SJSA1 (cell line): ENCODE results near the gene TENM3. TPM values are rescaled to one million over a fixed set of nuclear protein-coding genes. Genes with fewer than 3 reads are reported as not detected.
"Not testable (repeated sequence)": the region's sequence is repeated elsewhere in the genome, so short reads cannot be mapped to it uniquely, and the experiment has no call there.

Experiments
- DNase-seq, 2 experiments: peaks; one replicate each; pipeline ENCODE4 v3.0.0-alpha.2; 2015 to 2020; ENCODE audit warnings: low spot score in 2 of 2, low read depth in 1 of 2
- H3K27ac ChIP-seq: fragments of 250-450 bp; sonication (Bioruptor Pico); 2 replicates; pipeline ENCODE4 v1.5.1; 2020; ENCODE audit warnings: mild to moderate bottlenecking, moderate library complexity
- H3K27me3 ChIP-seq: fragments of 250-450 bp; sonication (Bioruptor Pico); replicated peaks from 2 replicates; pipeline ENCODE4 v1.5.1; 2020; ENCODE audit warnings: mild to moderate bottlenecking, moderate library complexity
- H3K36me3 ChIP-seq: fragments of 250-450 bp; sonication (Bioruptor Pico); 2 replicates; pipeline ENCODE4 v1.5.1; 2020; ENCODE audit warnings: mild to moderate bottlenecking
- H3K4me1 ChIP-seq: fragments of 250-450 bp; sonication (Bioruptor Pico); replicated peaks from 2 replicates; pipeline ENCODE4 v1.6.1; 2021; ENCODE audit warnings: mild to moderate bottlenecking
- H3K4me3 ChIP-seq: fragments of 250-450 bp; sonication (Bioruptor Pico); 2 replicates; pipeline ENCODE4 v1.5.1; 2020; ENCODE audit warnings: mild to moderate bottlenecking
- H3K9me3 ChIP-seq: fragments of 250-450 bp; sonication (Bioruptor Pico); replicated peaks from 2 replicates; pipeline ENCODE4 v1.5.1; 2020; ENCODE audit warnings: mild to moderate bottlenecking
- total RNA-seq: library from RNA; depleted of rRNA; stranded (reverse); fragments of >200 nt; shearing (Covaris generic); gene quantifications from 2 replicates; pipeline ENCODE4 v1.2.3, GENCODE V29; 2014; rRNA removed

TENM3 gene
- total RNA-seq: 42.6 and 90.5 TPM in 2 replicates

DNA sequence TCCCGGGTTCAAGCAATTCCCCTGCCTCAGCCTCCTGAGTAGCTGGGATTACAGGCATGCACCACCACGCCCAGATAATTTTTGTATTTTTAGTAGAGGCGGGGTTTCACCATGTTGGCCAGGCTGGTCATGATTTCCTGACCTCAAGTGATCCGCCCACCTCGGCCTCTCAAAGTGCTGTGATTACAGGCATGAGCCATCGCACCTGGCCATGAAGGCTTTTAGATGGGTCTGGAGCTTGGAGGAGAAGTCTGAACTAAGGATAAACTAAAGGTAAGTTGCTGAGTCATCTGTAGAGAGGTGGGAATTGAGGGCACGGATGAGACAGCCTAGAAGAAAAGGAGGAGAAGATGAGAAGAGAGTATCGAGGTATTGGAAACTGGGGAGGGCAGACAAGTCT lies at the start of gene TENM3:
Gene TENM3 (plus strand): TSS at position 199 of the 400 bp plus-strand sequence. CDS start 80,619 bp downstream, outside the sequence.
- H3K9me3 ChIP-seq, H3K4me3 ChIP-seq, H3K36me3 ChIP-seq, H3K27me3 ChIP-seq: not testable (repeated sequence)
- Histone ChIP-seq H3K4me1 (peaks cover 72% of the 10 kb centered on the region), H3K27ac (peak within 1 kb of the TSS; percentile 91)
- DNase-seq: peak in 1 of 2 experiments; percentile 11

DNA sequence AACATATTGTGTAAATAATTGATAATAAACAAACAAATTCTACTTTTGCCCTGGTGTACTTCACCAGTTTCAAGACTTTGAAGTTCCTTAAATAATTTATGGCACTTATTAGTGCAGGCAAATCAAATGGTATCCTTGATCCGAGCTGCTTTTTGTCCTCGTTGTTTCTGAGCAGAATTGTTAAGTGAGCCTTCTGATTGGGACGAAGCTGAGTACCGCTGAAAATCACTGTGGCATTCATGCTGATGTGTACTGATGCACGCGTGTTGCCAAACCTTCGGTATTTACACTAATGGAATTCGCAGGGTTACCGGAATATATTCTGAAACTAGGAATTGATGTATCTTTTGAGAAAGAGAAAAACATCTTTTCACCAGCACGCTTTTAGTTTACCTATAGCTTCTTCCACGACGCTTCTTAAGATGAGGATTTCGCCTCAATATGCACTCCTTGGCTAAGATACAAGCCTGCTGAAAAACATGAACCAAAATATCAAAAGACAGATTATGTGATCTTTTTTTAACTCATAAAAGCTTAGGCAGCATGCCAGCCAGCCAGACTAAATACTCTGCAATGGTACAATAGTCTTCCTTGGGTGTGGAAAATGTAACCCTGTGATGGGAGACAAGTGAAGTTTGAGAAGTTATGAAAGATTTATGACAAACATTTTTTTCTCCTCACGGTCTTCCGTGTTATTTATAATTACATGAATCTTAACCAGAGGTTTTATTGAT lies 48.9 kb upstream of the TENM3 start:
- Histone ChIP-seq H3K27ac (no peak overlapping the region), H3K4me1 (peaks cover 44% of the 10 kb centered on the region), H3K9me3 (no peaks in the 10 kb centered on the region), H3K36me3 (no peaks in the 10 kb centered on the region), H3K4me3 (no peak overlapping the region), H3K27me3 (no peaks in the 10 kb centered on the region)
- DNase-seq: no peak

GRCh38 chr4:182197611-182198010 lies 45.6 kb upstream of the TENM3 start:
- H3K27ac ChIP-seq: no peak overlapping the region
- H3K4me1 ChIP-seq: peaks cover 17% of the 10 kb centered on the region
- no peaks in the 10 kb centered on the region for H3K27me3 ChIP-seq
- no peak for DNase-seq
- H3K36me3 ChIP-seq: no peaks in the 10 kb centered on the region
- no peaks in the 10 kb centered on the region for H3K9me3 ChIP-seq
- H3K4me3 ChIP-seq: no peak overlapping the region

DNA sequence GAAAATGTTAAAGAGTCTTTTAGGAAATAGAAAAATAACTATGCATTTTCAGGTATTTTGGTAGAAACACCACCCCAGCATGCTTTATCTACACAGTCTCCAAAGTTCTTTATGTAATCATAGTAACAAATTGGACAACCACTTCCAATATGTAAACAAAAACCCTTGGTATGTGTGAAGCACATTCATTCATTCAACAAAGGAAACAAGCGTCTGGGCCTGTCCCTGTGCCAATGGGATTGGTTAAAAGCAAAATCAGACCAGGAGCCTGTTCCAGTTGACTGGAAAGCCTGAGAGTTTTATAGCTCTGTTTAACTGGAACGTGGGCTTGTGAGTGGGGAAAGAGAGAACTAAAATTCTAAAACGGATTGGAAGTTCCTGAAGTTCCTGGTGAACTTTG lies 41.3 kb upstream of the TENM3 start:
- H3K27me3 ChIP-seq: no peaks in the 10 kb centered on the region
- no peaks in the 10 kb centered on the region for H3K9me3 ChIP-seq
- no peak for DNase-seq
- H3K4me3 ChIP-seq: no peak overlapping the region
- no peak overlapping the region for H3K27ac ChIP-seq
- no peaks in the 10 kb centered on the region for H3K36me3 ChIP-seq
- peaks cover 18% of the 10 kb centered on the region for H3K4me1 ChIP-seq

GRCh38 chr4:182202650-182203049 lies 40.6 kb upstream of the TENM3 start:
- Histone ChIP-seq H3K9me3 (no peaks in the 10 kb centered on the region), H3K27ac (no peak overlapping the region), H3K36me3 (no peaks in the 10 kb centered on the region), H3K4me1 (peaks cover 26% of the 10 kb centered on the region), H3K27me3 (no peaks in the 10 kb centered on the region), H3K4me3 (no peak overlapping the region)
- no peak for DNase-seq

- Histone ChIP-seq H3K4me3 (no peak overlapping the region), H3K36me3 (no peaks in the 10 kb centered on the region)
Measured at GRCh38 chr4:182203872-182204411, 39.3 kb upstream of the TENM3 start.

GRCh38 chr4:182205306-182205705 lies 37.9 kb upstream of the TENM3 start:
- no peak overlapping the region for H3K27ac ChIP-seq

More at GRCh38 chr4:182203872-182204411, 39.3 kb upstream of the TENM3 start:
- Histone ChIP-seq H3K4me1 (peaks cover 39% of the 10 kb centered on the region), H3K27me3 (no peaks in the 10 kb centered on the region), H3K27ac (no peak overlapping the region), H3K9me3 (no peaks in the 10 kb centered on the region)
- DNase-seq: no peak

GRCh38 chr4:182206266-182206665 lies 36.9 kb upstream of the TENM3 start:
- no peaks in the 10 kb centered on the region for H3K9me3 ChIP-seq
- DNase-seq: peak in 1 of 2 experiments; percentile 34
- H3K4me3 ChIP-seq: no peak overlapping the region
- no peaks in the 10 kb centered on the region for H3K27me3 ChIP-seq
- peaks cover 40% of the 10 kb centered on the region for H3K4me1 ChIP-seq
- H3K36me3 ChIP-seq: no peaks in the 10 kb centered on the region
- peak overlapping the region; percentile 87 for H3K27ac ChIP-seq

More at GRCh38 chr4:182205306-182205705, 37.9 kb upstream of the TENM3 start:
- no peaks in the 10 kb centered on the region for H3K9me3 ChIP-seq
- no peak overlapping the region for H3K4me3 ChIP-seq
- H3K36me3 ChIP-seq: no peaks in the 10 kb centered on the region
- peaks cover 40% of the 10 kb centered on the region for H3K4me1 ChIP-seq
- no peak for DNase-seq
- no peaks in the 10 kb centered on the region for H3K27me3 ChIP-seq

- peak overlapping the region; percentile 87 for H3K27ac ChIP-seq
- no peaks in the 10 kb centered on the region for H3K27me3 ChIP-seq
- H3K4me3 ChIP-seq: no peak overlapping the region
- no peaks in the 10 kb centered on the region for H3K36me3 ChIP-seq
- no peaks in the 10 kb centered on the region for H3K9me3 ChIP-seq
- peak in 1 of 2 experiments; percentile 31 for DNase-seq
- peaks cover 37% of the 10 kb centered on the region for H3K4me1 ChIP-seq
Measured at GRCh38 chr4:182206916-182207315, 36.3 kb upstream of the TENM3 start.

- no peaks in the 10 kb centered on the region for H3K9me3 ChIP-seq
- H3K27me3 ChIP-seq: no peaks in the 10 kb centered on the region
- H3K27ac ChIP-seq: peak overlapping the region; percentile 87
- H3K4me1 ChIP-seq: peaks cover 40% of the 10 kb centered on the region
- H3K4me3 ChIP-seq: no peak overlapping the region
- DNase-seq: peak in 1 of 2 experiments; percentile 83
- H3K36me3 ChIP-seq: no peaks in the 10 kb centered on the region
Measured at GRCh38 chr4:182207830-182208396, 35.3 kb upstream of the TENM3 start.

DNA sequence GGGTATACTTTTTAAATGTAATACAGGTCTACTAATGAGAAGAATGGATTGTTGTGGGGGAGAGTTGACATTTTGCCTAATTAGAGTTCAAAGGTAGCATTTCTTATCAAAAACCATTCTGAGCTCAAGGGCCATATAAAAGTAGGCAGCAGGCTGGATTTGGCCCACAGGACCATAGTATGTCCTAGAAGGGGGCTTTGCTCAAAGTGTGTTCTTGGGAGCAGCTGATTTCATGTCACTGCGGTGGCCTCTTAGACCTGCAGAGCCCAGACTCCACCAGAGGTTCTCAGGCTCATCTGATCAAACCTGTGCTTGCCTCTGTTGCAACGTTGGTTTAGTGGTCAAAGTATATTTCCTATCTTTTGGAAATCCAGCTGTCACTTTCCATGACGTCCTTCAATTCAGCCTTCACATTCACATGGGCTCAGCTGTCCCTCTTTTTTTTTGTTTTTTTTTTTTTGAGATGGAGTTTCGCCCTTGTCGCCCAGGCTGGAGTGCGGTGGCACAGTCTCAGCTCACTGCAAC lies 34.6 kb upstream of the TENM3 start:
- H3K27me3 ChIP-seq: no peaks in the 10 kb centered on the region
- peak overlapping the region; percentile 87 for H3K27ac ChIP-seq
- no peaks in the 10 kb centered on the region for H3K9me3 ChIP-seq
- no peak for DNase-seq
- H3K4me3 ChIP-seq: no peak overlapping the region
- H3K4me1 ChIP-seq: peaks cover 41% of the 10 kb centered on the region
- H3K36me3 ChIP-seq: peaks cover 3% of the 10 kb centered on the region; the same call in 1 of the 2 replicates

DNA sequence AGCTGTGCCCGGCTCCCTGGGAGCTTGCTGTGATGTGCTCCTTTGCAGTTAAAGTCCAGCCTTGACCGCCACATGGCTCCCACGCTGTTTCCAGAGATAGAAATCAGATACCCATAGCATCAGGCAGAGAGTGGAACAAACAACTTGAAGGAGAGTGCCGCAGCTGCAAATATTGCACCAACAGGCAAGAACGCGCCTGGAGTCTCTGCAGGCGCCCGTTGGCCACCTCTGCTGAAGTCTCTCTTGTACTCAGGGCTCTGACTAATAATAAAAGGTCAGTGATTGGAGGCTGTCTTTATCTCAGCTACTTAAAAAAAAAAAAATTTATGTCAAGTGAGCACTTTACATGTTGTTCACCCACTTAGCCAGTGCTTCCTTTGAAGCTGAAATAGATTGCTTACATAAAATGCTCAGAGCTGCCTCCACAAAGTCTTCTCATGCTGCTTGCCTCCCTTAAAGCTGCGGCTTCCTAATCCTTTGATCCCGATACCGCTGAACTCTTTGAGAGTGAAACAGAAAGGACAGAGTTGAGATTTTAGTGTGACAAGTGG lies 30.9 kb upstream of the TENM3 start:
- Histone ChIP-seq H3K4me3 (no peak overlapping the region), H3K27ac (no peak overlapping the region), H3K36me3 (peaks cover 3% of the 10 kb centered on the region; the same call in 1 of the 2 replicates), H3K9me3 (no peaks in the 10 kb centered on the region), H3K4me1 (peaks cover 22% of the 10 kb centered on the region), H3K27me3 (no peaks in the 10 kb centered on the region)
- DNase-seq: no peak

GRCh38 chr4:182213004-182213403 lies 30.2 kb upstream of the TENM3 start:
- Histone ChIP-seq H3K9me3 (no peaks in the 10 kb centered on the region), H3K27ac (no peak overlapping the region), H3K36me3 (peaks cover 3% of the 10 kb centered on the region; the same call in 1 of the 2 replicates), H3K4me1 (peaks cover 15% of the 10 kb centered on the region), H3K27me3 (no peaks in the 10 kb centered on the region), H3K4me3 (no peak overlapping the region)
- DNase-seq: no peak

GRCh38 chr4:182215148-182215547 lies 28.1 kb upstream of the TENM3 start:
- peaks cover 14% of the 10 kb centered on the region for H3K4me1 ChIP-seq
- H3K27ac ChIP-seq: no peak overlapping the region
- peaks cover 3% of the 10 kb centered on the region; the same call in 1 of the 2 replicates for H3K36me3 ChIP-seq
- no peaks in the 10 kb centered on the region for H3K27me3 ChIP-seq
- no peak for DNase-seq
- no peaks in the 10 kb centered on the region for H3K9me3 ChIP-seq
- no peak overlapping the region for H3K4me3 ChIP-seq
